Liver (tissue), 3 donors: Measurements from ENCODE around the gene CYP39A1.

ENCODE experiments used
- HNF4A ChIP-seq, 2 donors: conservative IDR thresholded peaks; 2 replicates each; pipeline ENCODE4 v1.6.1; 2016; ENCODE audit warnings: antibody characterized with exemption in 2 of 2, mild to moderate bottlenecking in 2 of 2
- TF ChIP-seq, protein P1 (sequence below): IDR thresholded peaks from 2 replicates; pipeline ENCODE4 v1.6.1; 2016; ENCODE audit warnings: antibody characterized with exemption
- TF ChIP-seq, protein P2 (sequence below): fragments of 150-350 bp; IDR thresholded peaks from 2 replicates; pipeline ENCODE4 v1.5.1; 2017; ENCODE audit warnings: improper control_type of control experiment, low read depth, low read length; ENCODE audit not compliant: missing input control
- TF ChIP-seq, protein P3 (sequence below): IDR thresholded peaks from 2 replicates; pipeline ENCODE4 v1.6.1; 2016; ENCODE audit warnings: antibody characterized with exemption
- donor health status: healthy.
- donor health status: healthy.

DNA sequence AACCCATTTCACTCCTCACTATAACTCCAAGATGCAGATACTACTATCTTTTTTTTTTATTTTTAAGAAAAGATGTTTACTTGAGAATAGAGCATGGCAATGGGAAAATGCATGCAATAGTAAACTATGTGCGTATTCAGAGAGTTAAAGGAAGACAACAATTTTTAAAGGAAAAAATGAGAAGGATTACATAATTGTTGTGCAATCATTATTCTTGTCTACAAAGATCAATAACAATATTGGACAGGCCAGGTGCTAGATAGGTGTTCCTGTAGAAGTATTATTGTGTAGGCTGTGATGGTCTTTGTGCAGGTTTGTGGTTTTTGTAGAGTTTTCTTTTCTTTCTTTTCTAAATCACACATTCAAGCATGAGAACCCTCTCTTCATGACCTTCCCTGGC, 20.6 kb downstream of the CYP39A1 start:
- TF ChIP-seq, protein P1, sequence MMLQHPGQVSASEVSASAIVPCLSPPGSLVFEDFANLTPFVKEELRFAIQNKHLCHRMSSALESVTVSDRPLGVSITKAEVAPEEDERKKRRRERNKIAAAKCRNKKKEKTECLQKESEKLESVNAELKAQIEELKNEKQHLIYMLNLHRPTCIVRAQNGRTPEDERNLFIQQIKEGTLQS = no peak
- TF ChIP-seq HNF4A (conservative IDR thresholded peaks at IDR 0.05) = no peak
- TF ChIP-seq, protein P2, sequence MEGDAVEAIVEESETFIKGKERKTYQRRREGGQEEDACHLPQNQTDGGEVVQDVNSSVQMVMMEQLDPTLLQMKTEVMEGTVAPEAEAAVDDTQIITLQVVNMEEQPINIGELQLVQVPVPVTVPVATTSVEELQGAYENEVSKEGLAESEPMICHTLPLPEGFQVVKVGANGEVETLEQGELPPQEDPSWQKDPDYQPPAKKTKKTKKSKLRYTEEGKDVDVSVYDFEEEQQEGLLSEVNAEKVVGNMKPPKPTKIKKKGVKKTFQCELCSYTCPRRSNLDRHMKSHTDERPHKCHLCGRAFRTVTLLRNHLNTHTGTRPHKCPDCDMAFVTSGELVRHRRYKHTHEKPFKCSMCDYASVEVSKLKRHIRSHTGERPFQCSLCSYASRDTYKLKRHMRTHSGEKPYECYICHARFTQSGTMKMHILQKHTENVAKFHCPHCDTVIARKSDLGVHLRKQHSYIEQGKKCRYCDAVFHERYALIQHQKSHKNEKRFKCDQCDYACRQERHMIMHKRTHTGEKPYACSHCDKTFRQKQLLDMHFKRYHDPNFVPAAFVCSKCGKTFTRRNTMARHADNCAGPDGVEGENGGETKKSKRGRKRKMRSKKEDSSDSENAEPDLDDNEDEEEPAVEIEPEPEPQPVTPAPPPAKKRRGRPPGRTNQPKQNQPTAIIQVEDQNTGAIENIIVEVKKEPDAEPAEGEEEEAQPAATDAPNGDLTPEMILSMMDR = no peak
- TF ChIP-seq, protein P3, sequence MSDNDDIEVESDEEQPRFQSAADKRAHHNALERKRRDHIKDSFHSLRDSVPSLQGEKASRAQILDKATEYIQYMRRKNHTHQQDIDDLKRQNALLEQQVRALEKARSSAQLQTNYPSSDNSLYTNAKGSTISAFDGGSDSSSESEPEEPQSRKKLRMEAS = no peak
